ENCODE measurements around the gene GMEB2. TPM values are rescaled to one million over a fixed set of nuclear protein-coding genes. Genes with fewer than 3 reads are reported as not detected.
"Not testable (repeated sequence)": the region's sequence is repeated elsewhere in the genome, so short reads cannot be mapped to it uniquely, and the experiment has no call there.

Gene GMEB2
- total RNA-seq, 1 donor from 2014 or later, result 11.2 TPM

GRCh38 chr20:63652192-63652980 lies 25.5 kb upstream of the GMEB2 start:
- Mint-ChIP-seq H3K27me3 (ENCODE audit: unreplicated experiment) (peaks cover 9% of the 10 kb centered on the region), H3K27ac (ENCODE audit: unreplicated experiment) (no peak overlapping the region), H3K4me1 (ENCODE audit: unreplicated experiment) (peaks cover 3% of the 10 kb centered on the region), H3K4me3 (ENCODE audit: unreplicated experiment) (no peak overlapping the region), H3K9me3 (ENCODE audit: unreplicated experiment) (no peaks in the 10 kb centered on the region), H3K36me3 (ENCODE audit: low read depth, unreplicated experiment) (no peaks in the 10 kb centered on the region)
- no peak for DNase-seq (ENCODE audit: low spot score)
- no peak for TF ChIP-seq CTCF (IDR thresholded peaks at IDR 0.05; ENCODE audit: unreplicated experiment)

- Mint-ChIP-seq H3K27ac (ENCODE audit: unreplicated experiment) (no peak overlapping the region), H3K9me3 (ENCODE audit: unreplicated experiment) (no peaks in the 10 kb centered on the region), H3K4me1 (ENCODE audit: unreplicated experiment) (peaks cover 3% of the 10 kb centered on the region), H3K36me3 (ENCODE audit: low read depth, unreplicated experiment) (no peaks in the 10 kb centered on the region), H3K27me3 (ENCODE audit: unreplicated experiment) (peaks cover 8% of the 10 kb centered on the region), H3K4me3 (ENCODE audit: unreplicated experiment) (peak overlapping the region; percentile 79)
- no peak for TF ChIP-seq CTCF (IDR thresholded peaks at IDR 0.05; ENCODE audit: unreplicated experiment)
- DNase-seq (ENCODE audit: low spot score), result no peak
Observed at GRCh38 chr20:63651942-63652191, 25.0 kb upstream of the GMEB2 start.

DNA sequence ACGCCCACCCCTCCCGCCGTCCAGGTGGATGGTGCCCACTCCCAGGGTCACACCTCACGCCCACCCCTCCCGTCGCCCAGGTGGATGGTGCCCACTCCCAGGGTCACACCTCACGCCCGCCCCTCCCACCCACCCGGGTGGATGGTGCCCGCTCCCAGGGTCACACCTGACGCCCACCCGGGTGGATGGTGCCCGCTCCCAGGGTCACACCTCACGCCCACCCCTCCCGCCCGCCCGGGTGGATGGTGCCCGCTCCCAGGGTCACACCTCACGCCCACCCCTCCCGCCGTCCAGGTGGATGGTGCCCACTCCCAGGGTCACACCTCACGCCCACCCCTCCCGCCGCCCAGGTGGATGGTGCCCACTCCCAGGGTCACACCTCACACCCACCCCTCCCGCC lies 23.6 kb upstream of the GMEB2 start:
- H3K4me1 Mint-ChIP-seq (ENCODE audit: unreplicated experiment); H3K36me3 Mint-ChIP-seq (ENCODE audit: low read depth, unreplicated experiment); H3K9me3 Mint-ChIP-seq (ENCODE audit: unreplicated experiment); H3K4me3 Mint-ChIP-seq (ENCODE audit: unreplicated experiment); H3K27ac Mint-ChIP-seq (ENCODE audit: unreplicated experiment); H3K27me3 Mint-ChIP-seq (ENCODE audit: unreplicated experiment); DNase-seq (ENCODE audit: low spot score): not testable (repeated sequence)

- no peak for DNase-seq (ENCODE audit: low spot score)
- no peak overlapping the region for H3K4me3 Mint-ChIP-seq (ENCODE audit: unreplicated experiment)
- no peak overlapping the region for H3K27ac Mint-ChIP-seq (ENCODE audit: unreplicated experiment)
Observed at GRCh38 chr20:63648895-63649589, 22.1 kb upstream of the GMEB2 start.

DNA sequence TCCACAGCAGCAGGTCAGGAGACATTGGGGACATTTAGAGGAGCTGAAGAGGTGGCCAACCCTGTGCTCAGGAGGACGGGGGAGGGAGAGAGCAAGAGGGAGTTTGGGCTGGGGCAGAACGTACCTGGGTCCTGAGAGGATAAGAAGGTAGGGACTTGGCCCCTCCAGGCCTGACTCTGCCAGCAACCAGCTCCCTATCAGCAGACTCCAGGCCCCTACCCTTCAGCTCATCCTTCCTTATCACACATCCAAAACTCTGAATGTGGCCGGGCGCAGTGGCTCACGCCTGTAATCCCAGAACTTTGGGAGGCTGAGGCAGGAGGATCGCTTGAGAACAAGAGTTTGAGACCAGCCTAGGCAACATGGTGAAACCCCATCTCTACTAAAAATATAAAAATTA lies 21.3 kb upstream of the GMEB2 start:
- Mint-ChIP-seq H3K9me3 (ENCODE audit: unreplicated experiment) (no peaks in the 10 kb centered on the region), H3K27me3 (ENCODE audit: unreplicated experiment) (peaks cover 8% of the 10 kb centered on the region), H3K27ac (ENCODE audit: unreplicated experiment) (no peak overlapping the region), H3K36me3 (ENCODE audit: low read depth, unreplicated experiment) (peaks cover 4% of the 10 kb centered on the region), H3K4me1 (ENCODE audit: unreplicated experiment) (peaks cover 6% of the 10 kb centered on the region), H3K4me3 (ENCODE audit: unreplicated experiment) (no peak overlapping the region)
- DNase-seq (ENCODE audit: low spot score), result no peak
- no peak for TF ChIP-seq CTCF (IDR thresholded peaks at IDR 0.05; ENCODE audit: unreplicated experiment)

More at GRCh38 chr20:63648895-63649589, 22.1 kb upstream of the GMEB2 start:
- TF ChIP-seq CTCF (IDR thresholded peaks at IDR 0.05; ENCODE audit: unreplicated experiment), result no peak
- peaks cover 4% of the 10 kb centered on the region for H3K36me3 Mint-ChIP-seq (ENCODE audit: low read depth, unreplicated experiment)
- H3K9me3 Mint-ChIP-seq (ENCODE audit: unreplicated experiment), result no peaks in the 10 kb centered on the region
- H3K27me3 Mint-ChIP-seq (ENCODE audit: unreplicated experiment), result peaks cover 7% of the 10 kb centered on the region
- peaks cover 6% of the 10 kb centered on the region for H3K4me1 Mint-ChIP-seq (ENCODE audit: unreplicated experiment)

Measured in endothelial cell (in vitro differentiated cells).